ENCODE measurements around the gene CFAP54.

CFAP54 gene

DNA sequence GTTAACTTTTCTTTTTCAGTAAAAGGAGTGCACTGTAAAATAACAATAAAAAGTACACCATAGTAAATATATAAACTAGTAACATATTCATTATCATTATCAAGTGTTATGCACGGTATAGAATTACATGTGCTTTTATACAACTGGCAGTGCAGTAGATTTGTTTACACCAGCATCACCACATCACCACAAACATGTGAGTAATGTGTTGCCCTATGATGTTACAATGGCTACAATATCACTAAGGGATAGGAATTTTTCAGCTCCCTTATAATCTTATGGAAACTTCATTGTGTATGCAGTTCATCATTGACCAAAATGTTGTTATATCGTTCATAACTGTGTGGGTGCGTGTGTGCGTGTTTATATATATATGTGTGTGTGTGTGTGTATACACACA is 394.2 kb downstream of the CFAP54 start:
- H3K4me3 ChIP-seq (ENCODE audit: low read length in 2 of 2): no peak overlapping the region
- no peaks in the 10 kb centered on the region for H3K36me3 ChIP-seq (ENCODE audit: control insufficient read depth in 2 of 2, insufficient read depth in 2 of 2, low read length in 2 of 2)
- H3K27ac ChIP-seq (ENCODE audit: low read length): no peak overlapping the region
- no peak overlapping the region for H3K9ac ChIP-seq (ENCODE audit: low read length in 2 of 2)
- H3K4me1 ChIP-seq (ENCODE audit: control insufficient read depth, insufficient read depth, low read length): peaks cover 5% of the 10 kb centered on the region
- H3K9me3 ChIP-seq (ENCODE audit: control insufficient read depth in 2 of 2, low read length in 2 of 2): no peaks in the 10 kb centered on the region
- H3K27me3 ChIP-seq (ENCODE audit: control insufficient read depth in 1 of 2, insufficient read depth in 2 of 2, low read length in 2 of 2): no peaks in the 10 kb centered on the region

DNA sequence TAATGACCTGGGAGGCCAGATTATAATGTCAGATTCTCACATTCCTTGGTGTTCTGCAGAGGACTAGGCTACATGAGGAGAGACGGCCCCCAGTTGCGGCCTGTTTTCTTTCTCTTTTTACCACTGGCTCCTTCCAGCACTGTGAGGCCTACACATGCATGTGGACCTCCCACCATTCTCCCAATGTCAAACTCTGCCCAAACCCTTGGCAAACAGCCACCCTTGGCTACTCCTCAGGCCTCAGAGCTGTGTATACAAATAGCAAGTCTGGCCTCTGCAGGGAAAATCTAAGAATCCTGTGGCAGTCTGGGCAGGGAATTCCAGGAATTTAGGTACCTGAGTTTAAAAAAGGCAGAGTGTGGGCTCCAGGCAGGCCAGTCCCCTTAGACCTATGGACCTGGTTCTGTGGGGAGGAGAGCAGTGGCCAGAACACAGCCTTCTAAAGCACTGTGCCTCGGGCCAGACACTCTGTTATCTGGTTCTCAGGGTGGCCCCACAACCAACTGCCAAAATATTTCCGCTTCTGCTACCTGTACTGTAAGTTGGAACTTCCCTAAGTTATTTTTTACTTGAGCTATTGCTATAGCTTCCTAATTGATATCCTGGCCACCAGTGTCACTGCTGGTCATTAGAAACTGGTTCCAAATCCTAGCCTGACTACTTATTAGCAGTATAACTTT is 397.8 kb downstream of the CFAP54 start:
- no peak overlapping the region for H3K27ac ChIP-seq (ENCODE audit: low read length)
- H3K4me1 ChIP-seq (ENCODE audit: control insufficient read depth, insufficient read depth, low read length): peaks cover 5% of the 10 kb centered on the region
- no peaks in the 10 kb centered on the region for H3K27me3 ChIP-seq (ENCODE audit: control insufficient read depth in 1 of 2, insufficient read depth in 2 of 2, low read length in 2 of 2)
- H3K9me3 ChIP-seq (ENCODE audit: control insufficient read depth in 2 of 2, low read length in 2 of 2): no peaks in the 10 kb centered on the region
- no peak overlapping the region for H3K4me3 ChIP-seq (ENCODE audit: low read length in 2 of 2)
- H3K36me3 ChIP-seq (ENCODE audit: control insufficient read depth in 2 of 2, insufficient read depth in 2 of 2, low read length in 2 of 2): no peaks in the 10 kb centered on the region
- H3K9ac ChIP-seq (ENCODE audit: low read length in 2 of 2): no peak overlapping the region

- Histone ChIP-seq H3K4me3 (ENCODE audit: low read length in 2 of 2) (no peak overlapping the region), H3K36me3 (ENCODE audit: control insufficient read depth in 2 of 2, insufficient read depth in 2 of 2, low read length in 2 of 2) (no peaks in the 10 kb centered on the region), H3K27ac (ENCODE audit: low read length) (no peak overlapping the region), H3K4me1 (ENCODE audit: control insufficient read depth, insufficient read depth, low read length) (peaks cover 5% of the 10 kb centered on the region), H3K9ac (ENCODE audit: low read length in 2 of 2) (no peak overlapping the region), H3K9me3 (ENCODE audit: control insufficient read depth in 2 of 2, low read length in 2 of 2) (no peaks in the 10 kb centered on the region), H3K27me3 (ENCODE audit: control insufficient read depth in 1 of 2, insufficient read depth in 2 of 2, low read length in 2 of 2) (no peaks in the 10 kb centered on the region)
These were observed 400.0 kb downstream of the CFAP54 start for GRCh38 chr12:96889273-96889933.

- peaks cover 5% of the 10 kb centered on the region for H3K4me1 ChIP-seq (ENCODE audit: control insufficient read depth, insufficient read depth, low read length)
- no peak overlapping the region for H3K27ac ChIP-seq (ENCODE audit: low read length)
- H3K9ac ChIP-seq (ENCODE audit: low read length in 2 of 2): no peak overlapping the region
- no peaks in the 10 kb centered on the region for H3K36me3 ChIP-seq (ENCODE audit: control insufficient read depth in 2 of 2, insufficient read depth in 2 of 2, low read length in 2 of 2)
- H3K4me3 ChIP-seq (ENCODE audit: low read length in 2 of 2): no peak overlapping the region
- no peaks in the 10 kb centered on the region for H3K9me3 ChIP-seq (ENCODE audit: control insufficient read depth in 2 of 2, low read length in 2 of 2)
- no peaks in the 10 kb centered on the region for H3K27me3 ChIP-seq (ENCODE audit: control insufficient read depth in 1 of 2, insufficient read depth in 2 of 2, low read length in 2 of 2)
These were observed 401.0 kb downstream of the CFAP54 start for GRCh38 chr12:96890331-96890730.

DNA sequence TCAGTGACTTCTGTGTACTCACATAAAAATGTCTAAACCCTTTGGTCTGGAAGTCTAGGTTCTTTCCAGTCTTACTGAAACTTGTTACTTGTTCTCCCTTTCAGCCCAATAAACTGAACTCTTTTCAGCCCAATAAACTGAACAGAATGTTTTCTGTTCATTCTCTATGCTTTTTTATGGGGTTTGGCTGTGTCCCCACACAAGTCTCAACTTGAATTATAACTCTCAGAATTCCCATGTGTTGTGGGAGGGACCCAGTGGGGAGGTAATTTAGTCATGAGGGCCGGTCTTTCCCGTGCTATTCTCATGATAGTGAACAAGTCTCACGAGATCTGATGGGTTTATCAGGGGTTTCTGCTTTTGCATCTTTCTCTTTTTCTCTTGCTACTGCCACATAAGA is 402.7 kb downstream of the CFAP54 start:
- Histone ChIP-seq H3K27me3 (ENCODE audit: control insufficient read depth in 1 of 2, insufficient read depth in 2 of 2, low read length in 2 of 2) (no peaks in the 10 kb centered on the region), H3K36me3 (ENCODE audit: control insufficient read depth in 2 of 2, insufficient read depth in 2 of 2, low read length in 2 of 2) (no peaks in the 10 kb centered on the region), H3K4me1 (ENCODE audit: control insufficient read depth, insufficient read depth, low read length) (peaks cover 2% of the 10 kb centered on the region), H3K9me3 (ENCODE audit: control insufficient read depth in 2 of 2, low read length in 2 of 2) (no peaks in the 10 kb centered on the region), H3K27ac (ENCODE audit: low read length) (no peak overlapping the region), H3K4me3 (ENCODE audit: low read length in 2 of 2) (no peak overlapping the region), H3K9ac (ENCODE audit: low read length in 2 of 2) (no peak overlapping the region)

GRCh38 chr12:96897421-96897820 is 408.0 kb downstream of the CFAP54 start:
- Histone ChIP-seq H3K4me1 (ENCODE audit: control insufficient read depth, insufficient read depth, low read length) (no peaks in the 10 kb centered on the region), H3K9ac (ENCODE audit: low read length in 2 of 2) (no peak overlapping the region), H3K36me3 (ENCODE audit: control insufficient read depth in 2 of 2, insufficient read depth in 2 of 2, low read length in 2 of 2) (no peaks in the 10 kb centered on the region), H3K27me3 (ENCODE audit: control insufficient read depth in 1 of 2, insufficient read depth in 2 of 2, low read length in 2 of 2) (no peaks in the 10 kb centered on the region), H3K4me3 (ENCODE audit: low read length in 2 of 2) (no peak overlapping the region), H3K9me3 (ENCODE audit: control insufficient read depth in 2 of 2, low read length in 2 of 2) (no peaks in the 10 kb centered on the region), H3K27ac (ENCODE audit: low read length) (no peak overlapping the region)

DNA sequence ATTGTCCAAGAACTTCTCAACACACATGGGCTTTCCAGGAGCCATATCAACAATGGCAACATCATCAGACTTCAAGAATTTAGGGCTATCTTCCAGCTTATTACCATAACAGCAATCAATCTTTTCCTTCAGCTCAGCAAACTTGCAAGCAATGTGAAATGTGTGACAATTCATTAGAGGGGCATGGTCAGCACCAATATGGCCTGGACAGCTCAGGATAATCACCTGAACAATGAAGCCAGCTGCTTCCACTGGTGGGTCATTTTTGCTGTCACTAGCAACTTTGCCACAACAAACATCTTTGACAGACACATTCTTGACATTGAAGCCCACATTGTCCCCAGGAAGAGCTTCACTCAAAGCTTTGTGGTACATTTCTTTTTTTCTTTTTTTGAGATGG is 411.8 kb downstream of the CFAP54 start:
- Histone ChIP-seq H3K9me3 (ENCODE audit: control insufficient read depth in 2 of 2, low read length in 2 of 2) (no peaks in the 10 kb centered on the region), H3K4me3 (ENCODE audit: low read length in 2 of 2) (no peak overlapping the region), H3K27me3 (ENCODE audit: control insufficient read depth in 1 of 2, insufficient read depth in 2 of 2, low read length in 2 of 2) (no peaks in the 10 kb centered on the region), H3K27ac (ENCODE audit: low read length) (no peak overlapping the region), H3K36me3 (ENCODE audit: control insufficient read depth in 2 of 2, insufficient read depth in 2 of 2, low read length in 2 of 2) (no peaks in the 10 kb centered on the region), H3K9ac (ENCODE audit: low read length in 2 of 2) (no peak overlapping the region), H3K4me1 (ENCODE audit: control insufficient read depth, insufficient read depth, low read length) (no peaks in the 10 kb centered on the region)

GRCh38 chr12:96902076-96902475 is 412.7 kb downstream of the CFAP54 start:
- H3K4me1 ChIP-seq (ENCODE audit: control insufficient read depth, insufficient read depth, low read length): no peaks in the 10 kb centered on the region
- H3K4me3 ChIP-seq (ENCODE audit: low read length in 2 of 2): no peak overlapping the region
- no peaks in the 10 kb centered on the region for H3K27me3 ChIP-seq (ENCODE audit: control insufficient read depth in 1 of 2, insufficient read depth in 2 of 2, low read length in 2 of 2)
- H3K9me3 ChIP-seq (ENCODE audit: control insufficient read depth in 2 of 2, low read length in 2 of 2): no peaks in the 10 kb centered on the region
- H3K36me3 ChIP-seq (ENCODE audit: control insufficient read depth in 2 of 2, insufficient read depth in 2 of 2, low read length in 2 of 2): no peaks in the 10 kb centered on the region
- no peak overlapping the region for H3K9ac ChIP-seq (ENCODE audit: low read length in 2 of 2)
- no peak overlapping the region for H3K27ac ChIP-seq (ENCODE audit: low read length)

- H3K9me3 ChIP-seq (ENCODE audit: control insufficient read depth in 2 of 2, low read length in 2 of 2): no peaks in the 10 kb centered on the region
- H3K9ac ChIP-seq (ENCODE audit: low read length in 2 of 2): peak overlapping the region; percentile 65 to 94
- H3K27ac ChIP-seq (ENCODE audit: low read length): peak overlapping the region; percentile 83
- H3K4me1 ChIP-seq (ENCODE audit: control insufficient read depth, insufficient read depth, low read length): peaks cover 2% of the 10 kb centered on the region
- no peaks in the 10 kb centered on the region for H3K36me3 ChIP-seq (ENCODE audit: control insufficient read depth in 2 of 2, insufficient read depth in 2 of 2, low read length in 2 of 2)
- H3K27me3 ChIP-seq (ENCODE audit: control insufficient read depth in 1 of 2, insufficient read depth in 2 of 2, low read length in 2 of 2): no peaks in the 10 kb centered on the region
- H3K4me3 ChIP-seq (ENCODE audit: low read length in 2 of 2): peak overlapping the region; percentile 68 to 98
These were observed 417.1 kb downstream of the CFAP54 start for GRCh38 chr12:96906498-96906848.

DNA sequence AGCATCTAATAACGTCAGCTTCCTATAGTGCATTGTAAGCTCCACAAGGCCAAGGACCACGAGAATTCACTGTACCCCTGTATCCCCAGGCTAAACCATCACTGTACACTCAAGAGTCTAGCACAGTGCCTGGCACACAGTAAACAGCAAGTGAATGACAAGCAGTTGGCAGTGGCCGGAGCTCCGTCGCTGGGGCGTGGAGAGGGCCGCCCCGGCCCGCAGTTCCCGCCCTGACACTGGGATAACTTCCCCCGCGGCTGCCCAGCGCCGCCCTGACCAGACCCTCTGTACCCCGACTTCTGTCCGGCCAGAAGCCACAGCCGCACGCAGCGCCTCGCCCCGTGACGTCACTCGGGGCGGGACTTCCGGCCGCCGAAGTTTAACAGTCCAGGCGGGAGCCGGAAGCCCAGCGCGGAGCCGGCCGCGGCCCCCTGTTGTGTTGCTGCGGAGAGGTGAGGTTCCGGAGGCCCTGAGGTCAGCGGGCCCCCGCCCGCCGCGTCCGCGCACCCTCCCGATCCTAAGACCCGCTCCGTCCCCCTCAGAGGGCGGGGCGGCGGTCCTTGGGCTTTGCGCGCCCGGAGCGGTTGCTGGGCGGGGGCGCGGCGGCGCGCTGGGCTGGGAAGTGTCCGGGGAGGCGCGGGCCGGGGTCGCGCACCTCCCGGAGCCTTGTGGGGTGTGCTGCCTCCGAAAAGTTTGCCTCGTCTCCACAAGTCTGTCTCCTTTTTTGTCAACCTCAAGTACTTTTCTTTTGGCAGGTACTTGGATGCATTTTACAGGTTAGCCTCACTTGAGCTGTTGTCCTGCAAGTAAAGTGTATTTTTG is 417.7 kb downstream of the CFAP54 start, which contains the start of gene NEDD1:
TSS of gene NEDD1 (plus strand) at position 409 of the 822 bp plus-strand sequence. CDS start 2,503 bp downstream, outside the sequence.
- H3K9me3 ChIP-seq (ENCODE audit: control insufficient read depth in 2 of 2, low read length in 2 of 2): no peaks in the 10 kb centered on the region
- H3K9ac ChIP-seq (ENCODE audit: low read length in 2 of 2): peak within 1 kb of the TSS; percentile 65 to 94
- no peaks in the 10 kb centered on the region for H3K36me3 ChIP-seq (ENCODE audit: control insufficient read depth in 2 of 2, insufficient read depth in 2 of 2, low read length in 2 of 2)
- H3K4me1 ChIP-seq (ENCODE audit: control insufficient read depth, insufficient read depth, low read length): peaks cover 2% of the 10 kb centered on the region
- peak within 1 kb of the TSS; percentile 83 for H3K27ac ChIP-seq (ENCODE audit: low read length)
- no peaks in the 10 kb centered on the region for H3K27me3 ChIP-seq (ENCODE audit: control insufficient read depth in 1 of 2, insufficient read depth in 2 of 2, low read length in 2 of 2)
- H3K4me3 ChIP-seq (ENCODE audit: low read length in 2 of 2): peak within 1 kb of the TSS; percentile 68 to 98
